Measurements from ENCODE around the gene STOX2. TPM values are rescaled to one million over a fixed set of nuclear protein-coding genes. Genes with fewer than 3 reads are reported as not detected.

The STOX2 gene
- total RNA-seq, 1 donor from 2014 or later: not detected

- intact Hi-C loops (cut with micrococcal nuclease): no loop called here
- no peak overlapping the region for H3K4me3 Mint-ChIP-seq
- no peaks in the 10 kb centered on the region for H3K36me3 Mint-ChIP-seq (ENCODE audit: low read depth)
- no peak overlapping the region for H3K27ac Mint-ChIP-seq
- no peak for DNase-seq (ENCODE audit: low spot score)
- H3K4me1 Mint-ChIP-seq (ENCODE audit: low read depth): no peaks in the 10 kb centered on the region
- H3K27me3 Mint-ChIP-seq (ENCODE audit: insufficient read depth): peaks cover 7% of the 10 kb centered on the region
- H3K9me3 Mint-ChIP-seq: no peaks in the 10 kb centered on the region
Measured at GRCh38 chr4:183986291-183986970, 81.3 kb downstream of the STOX2 start.

- intact Hi-C loops (cut with micrococcal nuclease): no loop called here
- DNase-seq (ENCODE audit: low spot score): no peak
- Mint-ChIP-seq H3K27ac (no peak overlapping the region), H3K4me1 (ENCODE audit: low read depth) (no peaks in the 10 kb centered on the region), H3K36me3 (ENCODE audit: low read depth) (no peaks in the 10 kb centered on the region), H3K9me3 (no peaks in the 10 kb centered on the region), H3K4me3 (no peak overlapping the region), H3K27me3 (ENCODE audit: insufficient read depth) (peaks cover 7% of the 10 kb centered on the region)
Measured at GRCh38 chr4:183986971-183987946, 82.2 kb downstream of the STOX2 start.

- H3K9me3 Mint-ChIP-seq: no peaks in the 10 kb centered on the region
- intact Hi-C loops (cut with micrococcal nuclease): no loop called here
- no peak for DNase-seq (ENCODE audit: low spot score)
- no peak overlapping the region for H3K4me3 Mint-ChIP-seq
- H3K27me3 Mint-ChIP-seq (ENCODE audit: insufficient read depth): peaks cover 7% of the 10 kb centered on the region
- no peaks in the 10 kb centered on the region for H3K4me1 Mint-ChIP-seq (ENCODE audit: low read depth)
- H3K27ac Mint-ChIP-seq: no peak overlapping the region
- H3K36me3 Mint-ChIP-seq (ENCODE audit: low read depth): no peaks in the 10 kb centered on the region
Measured at GRCh38 chr4:183987987-183988392, 82.9 kb downstream of the STOX2 start.

- no peak overlapping the region for H3K4me3 Mint-ChIP-seq
- no peaks in the 10 kb centered on the region for H3K4me1 Mint-ChIP-seq (ENCODE audit: low read depth)
- intact Hi-C loops (cut with micrococcal nuclease): no loop called here
- DNase-seq (ENCODE audit: low spot score): no peak
- no peaks in the 10 kb centered on the region for H3K9me3 Mint-ChIP-seq
- H3K27me3 Mint-ChIP-seq (ENCODE audit: insufficient read depth): peaks cover 7% of the 10 kb centered on the region
- H3K36me3 Mint-ChIP-seq (ENCODE audit: low read depth): no peaks in the 10 kb centered on the region
- H3K27ac Mint-ChIP-seq: no peak overlapping the region
Measured at GRCh38 chr4:183988874-183989273, 83.8 kb downstream of the STOX2 start.

- intact Hi-C loops (cut with micrococcal nuclease): no loop called here
- Mint-ChIP-seq H3K9me3 (no peaks in the 10 kb centered on the region), H3K36me3 (ENCODE audit: low read depth) (no peaks in the 10 kb centered on the region), H3K27me3 (ENCODE audit: insufficient read depth) (peaks cover 7% of the 10 kb centered on the region), H3K27ac (no peak overlapping the region), H3K4me1 (ENCODE audit: low read depth) (no peaks in the 10 kb centered on the region), H3K4me3 (no peak overlapping the region)
- no peak for DNase-seq (ENCODE audit: low spot score)
Measured at GRCh38 chr4:183989461-183989860, 84.4 kb downstream of the STOX2 start.

- H3K4me1 Mint-ChIP-seq (ENCODE audit: low read depth): no peaks in the 10 kb centered on the region
- no peaks in the 10 kb centered on the region for H3K36me3 Mint-ChIP-seq (ENCODE audit: low read depth)
- intact Hi-C loops (cut with micrococcal nuclease): no loop called here
- H3K9me3 Mint-ChIP-seq: no peaks in the 10 kb centered on the region
- no peak for DNase-seq (ENCODE audit: low spot score)
- peaks cover 7% of the 10 kb centered on the region for H3K27me3 Mint-ChIP-seq (ENCODE audit: insufficient read depth)
- H3K4me3 Mint-ChIP-seq: no peak overlapping the region
- H3K27ac Mint-ChIP-seq: no peak overlapping the region
Measured at GRCh38 chr4:183989931-183990330, 84.8 kb downstream of the STOX2 start.

GRCh38 chr4:183993676-183994075 lies 88.6 kb downstream of the STOX2 start:
- no peaks in the 10 kb centered on the region for H3K4me1 Mint-ChIP-seq (ENCODE audit: low read depth)
- no peak overlapping the region for H3K4me3 Mint-ChIP-seq
- no peaks in the 10 kb centered on the region for H3K9me3 Mint-ChIP-seq
- peaks cover 7% of the 10 kb centered on the region for H3K27me3 Mint-ChIP-seq (ENCODE audit: insufficient read depth)
- H3K36me3 Mint-ChIP-seq (ENCODE audit: low read depth): no peaks in the 10 kb centered on the region
- H3K27ac Mint-ChIP-seq: no peak overlapping the region
- no peak for DNase-seq (ENCODE audit: low spot score)
- intact Hi-C loops (cut with micrococcal nuclease): no loop called here

GRCh38 chr4:183995570-183995969 lies 90.5 kb downstream of the STOX2 start:
- Mint-ChIP-seq H3K36me3 (ENCODE audit: low read depth) (no peaks in the 10 kb centered on the region), H3K27ac (no peak overlapping the region)
- intact Hi-C loops (cut with micrococcal nuclease): no loop called here

GRCh38 chr4:183996868-183997267 lies 91.8 kb downstream of the STOX2 start:
- Mint-ChIP-seq H3K27me3 (ENCODE audit: insufficient read depth) (peaks cover 2% of the 10 kb centered on the region), H3K9me3 (no peaks in the 10 kb centered on the region), H3K36me3 (ENCODE audit: low read depth) (no peaks in the 10 kb centered on the region), H3K4me1 (ENCODE audit: low read depth) (no peaks in the 10 kb centered on the region), H3K4me3 (no peak overlapping the region), H3K27ac (no peak overlapping the region)
- intact Hi-C loops (cut with micrococcal nuclease): no loop called here
- no peak for DNase-seq (ENCODE audit: low spot score)

More at GRCh38 chr4:183995570-183995969, 90.5 kb downstream of the STOX2 start:
- peaks cover 2% of the 10 kb centered on the region for H3K27me3 Mint-ChIP-seq (ENCODE audit: insufficient read depth)
- DNase-seq (ENCODE audit: low spot score): no peak
- no peaks in the 10 kb centered on the region for H3K9me3 Mint-ChIP-seq
- no peak overlapping the region for H3K4me3 Mint-ChIP-seq
- no peaks in the 10 kb centered on the region for H3K4me1 Mint-ChIP-seq (ENCODE audit: low read depth)

GRCh38 chr4:183999435-183999834 lies 94.3 kb downstream of the STOX2 start:
- DNase-seq (ENCODE audit: low spot score): no peak
- Mint-ChIP-seq H3K4me1 (ENCODE audit: low read depth) (no peaks in the 10 kb centered on the region), H3K36me3 (ENCODE audit: low read depth) (no peaks in the 10 kb centered on the region), H3K4me3 (no peak overlapping the region), H3K9me3 (no peaks in the 10 kb centered on the region), H3K27me3 (ENCODE audit: insufficient read depth) (no peaks in the 10 kb centered on the region), H3K27ac (no peak overlapping the region)
- intact Hi-C loops (cut with micrococcal nuclease): no loop called here

GRCh38 chr4:184000457-184001396 lies 95.6 kb downstream of the STOX2 start:
- Mint-ChIP-seq H3K27ac (no peak overlapping the region), H3K4me3 (no peak overlapping the region), H3K4me1 (ENCODE audit: low read depth) (no peaks in the 10 kb centered on the region), H3K9me3 (no peaks in the 10 kb centered on the region), H3K27me3 (ENCODE audit: insufficient read depth) (no peaks in the 10 kb centered on the region), H3K36me3 (ENCODE audit: low read depth) (no peaks in the 10 kb centered on the region)
- DNase-seq (ENCODE audit: low spot score): no peak
- intact Hi-C loops (cut with micrococcal nuclease): no loop called here

- no peak for DNase-seq (ENCODE audit: low spot score)
- Mint-ChIP-seq H3K4me3 (no peak overlapping the region), H3K9me3 (no peaks in the 10 kb centered on the region), H3K27me3 (ENCODE audit: insufficient read depth) (no peaks in the 10 kb centered on the region), H3K27ac (no peak overlapping the region), H3K4me1 (ENCODE audit: low read depth) (no peaks in the 10 kb centered on the region), H3K36me3 (ENCODE audit: low read depth) (no peaks in the 10 kb centered on the region)
- intact Hi-C loops (cut with micrococcal nuclease): no loop called here
Measured at GRCh38 chr4:184003433-184003832, 98.3 kb downstream of the STOX2 start.
